HepG2 (cell line): ENCODE data around the gene TMEM225B. TPM values are rescaled to one million over a fixed set of nuclear protein-coding genes. Genes with fewer than 3 reads are reported as not detected.

Source experiments
- ATAC-seq: fragments of 200-7000 bp; cut with Tn5 transposase; 3 replicates; pipeline ENCODE4 v1.9.1; 2020; ENCODE audit warnings: mild to moderate bottlenecking, moderate library complexity
- BruUV-seq: library from RNA; stranded (reverse); fragments of 400-500 nt; replicated peaks from 2 replicates; lab custom pipeline; 2021; lab: Mats Ljungman, UMichigan
- CTCF ChIA-PET: fragments of 300-600 bp; formaldehyde crosslinking; extraction: SDS; loops from one replicate; lab custom pipeline; 2021; ENCODE audit warnings: low total read pairs, inconsistent platforms, low intra/inter-chr PET ratio; lab: Yijun Ruan, JAX
- POLR2A ChIA-PET: fragments of 350-600 bp; sonication (Branson Sonifier 250); formaldehyde crosslinking; loops from one replicate; lab custom pipeline; 2020; ENCODE audit warnings: antibody characterized with exemption, inconsistent platforms; lab: Yijun Ruan, JAX
- DNase-seq: peaks from one replicate; pipeline ENCODE4 v3.0.0-alpha.2; 2015; ENCODE audit warnings: low spot score
- FAIRE-seq: peaks from 3 replicates; lab custom pipeline; 2011; peaks lifted over from hg19 to GRCh38; lab: Jason Lieb, UNC
- H2AFZ ChIP-seq: one replicate; pipeline ENCODE4 v1.6.1; 2011; ENCODE audit warnings: low read length, inconsistent platforms
- H3K27ac ChIP-seq: fragments of 300-600 bp; 3 replicates; pipeline ENCODE4 v1.8.0; 2011; ENCODE audit warnings: mixed run types, mild to moderate bottlenecking, mixed read lengths, low read length, inconsistent platforms; ENCODE audit not compliant: insufficient read depth; ENCODE audit errors: extremely low read length
- H3K27me3 ChIP-seq, 2 experiments: fragments of 200-600 bp in 1 of 2; 2 replicates in 1 of 2; 3 replicates in 1 of 2; pipeline versions ENCODE4 v1.6.0 to v1.8.0; 2011; ENCODE audit warnings: low read length in 2 of 2, mild to moderate bottlenecking in 2 of 2, moderate library complexity in 2 of 2, inconsistent platforms in 1 of 2; ENCODE audit not compliant: insufficient read depth in 2 of 2, control insufficient read depth in 1 of 2
- H3K36me3 ChIP-seq, 2 experiments: fragments of 200-600 bp in 1 of 2; replicated peaks in 1 of 2; 2 replicates in 1 of 2; 3 replicates in 1 of 2; pipeline versions ENCODE4 v1.5.1 to v1.8.0; 2011; ENCODE audit warnings: low read length in 2 of 2, inconsistent platforms in 1 of 2; ENCODE audit not compliant: insufficient read depth in 2 of 2, control insufficient read depth in 1 of 2
- H3K4me1 ChIP-seq: 2 replicates; pipeline ENCODE4 v1.5.1; 2012; ENCODE audit warnings: low read length, inconsistent platforms; ENCODE audit not compliant: insufficient read depth
- H3K4me2 ChIP-seq: 2 replicates; pipeline ENCODE4 v1.6.0; 2011; ENCODE audit warnings: low read depth, low read length, inconsistent platforms
- H3K4me3 ChIP-seq, 3 experiments: fragments of 200-600 bp in 1 of 3; sonication (generic), shearing (Covaris generic) in 1 of 3; replicated peaks in 1 of 3; 2 replicates each; pipeline ENCODE4 v1.5.1; 2011 to 2016; ENCODE audit warnings: low read length in 3 of 3, inconsistent platforms in 2 of 3, low read depth in 2 of 3, mild to moderate bottlenecking in 2 of 3, control low read depth in 1 of 3, mixed read lengths in 1 of 3; ENCODE audit not compliant: insufficient read depth in 1 of 3
- H3K79me2 ChIP-seq: one replicate; pipeline ENCODE4 v1.6.1; 2011; ENCODE audit warnings: low read length, inconsistent platforms; ENCODE audit not compliant: insufficient read depth
- H3K9ac ChIP-seq: 2 replicates; pipeline ENCODE4 v1.6.0; 2011; ENCODE audit warnings: mild to moderate bottlenecking, low read depth, low read length, inconsistent platforms; ENCODE audit not compliant: insufficient read depth
- H3K9me3 ChIP-seq: 2 replicates; pipeline ENCODE4 v1.5.1; 2012; ENCODE audit warnings: mild to moderate bottlenecking, low read length
- H4K20me1 ChIP-seq: 2 replicates; pipeline ENCODE4 v1.6.0; 2011; ENCODE audit warnings: inconsistent platforms, mild to moderate bottlenecking, low read length, moderate library complexity; ENCODE audit not compliant: insufficient read depth
- FOXK1 ChIP-seq: sonication (generic); formaldehyde crosslinking; IDR thresholded peaks from 2 replicates; pipeline ENCODE4 v1.4.0; 2020; ENCODE audit warnings: low read depth, missing genetic modification reagents, borderline replicate concordance
- JUNB ChIP-seq: sonication (generic); formaldehyde crosslinking; IDR thresholded peaks from 2 replicates; pipeline ENCODE4 v1.8.0; 2022; ENCODE audit warnings: missing genetic modification reagents, mild to moderate bottlenecking, borderline replicate concordance
- KDM4B ChIP-seq: sonication (generic); formaldehyde crosslinking; IDR thresholded peaks from 2 replicates; pipeline ENCODE4 v1.4.0; 2020; ENCODE audit warnings: missing genetic modification reagents
- LRRFIP1 ChIP-seq: sonication (generic); formaldehyde crosslinking; conservative IDR thresholded peaks from 2 replicates; pipeline ENCODE4 v1.4.0; 2020; ENCODE audit warnings: missing genetic modification reagents
- MYC ChIP-seq: sonication (generic); formaldehyde crosslinking; IDR thresholded peaks from 2 replicates; pipeline ENCODE4 v1.9.0; 2021; ENCODE audit warnings: missing genetic modification reagents, borderline replicate concordance
- PLRG1 ChIP-seq: fragments of 450-650 bp; conservative IDR thresholded peaks from 2 replicates; pipeline ENCODE4 v1.6.1; 2016
- SETDB1 ChIP-seq: sonication (generic); formaldehyde crosslinking; IDR thresholded peaks from 2 replicates; pipeline ENCODE4 v1.5.1; 2020; ENCODE audit warnings: missing genetic modification reagents, mild to moderate bottlenecking, borderline replicate concordance
- ZBTB4 ChIP-seq: sonication (generic); formaldehyde crosslinking; IDR thresholded peaks from 2 replicates; pipeline ENCODE4 v1.4.0; 2020; ENCODE audit warnings: missing genetic modification reagents, mild to moderate bottlenecking, borderline replicate concordance
- ZFP36L2 ChIP-seq: sonication (generic); formaldehyde crosslinking; IDR thresholded peaks from 2 replicates; pipeline ENCODE4 v1.4.0; 2020; ENCODE audit warnings: missing genetic modification reagents
- ZNF230 ChIP-seq: sonication (generic); formaldehyde crosslinking; IDR thresholded peaks from 2 replicates; pipeline ENCODE4 v1.4.0; 2020; ENCODE audit warnings: mild to moderate bottlenecking, missing genetic modification reagents
- ZNF414 ChIP-seq: sonication (generic); formaldehyde crosslinking; IDR thresholded peaks from 2 replicates; pipeline ENCODE4 v1.5.0; 2020; ENCODE audit warnings: missing genetic modification reagents
- ZNF501 ChIP-seq: sonication (generic); formaldehyde crosslinking; IDR thresholded peaks from 2 replicates; pipeline ENCODE4 v1.5.1; 2020; ENCODE audit warnings: mild to moderate bottlenecking, moderate library complexity, missing genetic modification reagents
- ZNF543 ChIP-seq: sonication (generic); formaldehyde crosslinking; IDR thresholded peaks from 2 replicates; pipeline ENCODE4 v1.4.0; 2020; ENCODE audit warnings: mild to moderate bottlenecking, missing genetic modification reagents
- ZSCAN9 ChIP-seq: IDR thresholded peaks from 2 replicates; pipeline ENCODE4 v1.6.1; 2016; ENCODE audit warnings: borderline replicate concordance
- WGBS: methylation state at CpG from one replicate; pipeline ENCODE4 v1.1.6; 2017; ENCODE audit warnings: low lambda C conversion rate; 5-methylcytosine and 5-hydroxymethylcytosine counted together
- in situ Hi-C: cut with HindIII; loops from 2 replicates; pipeline ENCODE4 v1.10.0; 2017; ENCODE audit warnings: low pct_unique_long_range_greater_than_20kb; ENCODE audit not compliant: extremely low pct_ligation_motif_present
- intact Hi-C: fragments of 100-400 bp; cut with micrococcal nuclease; formaldehyde crosslinking; loops from one replicate; pipeline ENCODE4 v1.10.0; 2022; ENCODE audit not compliant: unreplicated experiment
- polyA plus RNA-seq, 8 experiments: library from polyadenylated mRNA; depleted of rRNA in 3 of 8; stranded (reverse) in 7 of 8; unstranded in 1 of 8; fragments of >200 nt; fragmentation: Illumina TruSeq in 4 of 8; extraction: Trizol in 4 of 8; gene quantifications; 2 replicates each; pipeline versions ENCODE4 v1.2.1 to v1.2.3, GENCODE V29; 2011 to 2016; ENCODE audit warnings: low read depth in 4 of 8, missing spikeins in 1 of 8, mixed read lengths in 1 of 8; ENCODE audit not compliant: insufficient read depth in 1 of 8
- total RNA-seq, 5 experiments: library from RNA; depleted of rRNA; stranded (reverse); fragments of >200 nt; fragmentation: Illumina TruSeq; extraction: Trizol; gene quantifications; 2 replicates each; pipeline ENCODE4 v1.2.3, GENCODE V29; 2016; ENCODE audit warnings: low read depth in 1 of 5

Gene TMEM225B
- total and polyA plus RNA-seq, 2 of the 13 experiments (the other 11 are each of a cell fraction or from before 2014, with no cell fraction given): 0.78 to 0.95 TPM

GRCh38 chr7:99619571-99620130 lies 21.6 kb downstream of the TMEM225B start (continued):
- no peak for TF ChIP-seq SETDB1 (CRISPR knock-in tag)
- TF ChIP-seq KDM4B (CRISPR knock-in tag): no peak
- TF ChIP-seq ZNF230 (CRISPR knock-in tag): no peak
- no peak for TF ChIP-seq ZSCAN9 (CRISPR knock-in tag)
- TF ChIP-seq JUNB (CRISPR knock-in tag): no peak
- TF ChIP-seq ZNF501 (CRISPR knock-in tag): no peak
- no peak for TF ChIP-seq ZNF543
- TF ChIP-seq ZFP36L2: no peak

GRCh38 chr7:99621271-99621670 lies 23.2 kb downstream of the TMEM225B start:
- no TSS peak for BruUV-seq
- Histone ChIP-seq H3K79me2 (peaks cover 27% of the 10 kb centered on the region), H3K9ac (no peak overlapping the region), H2AFZ (no peak overlapping the region), H3K36me3 (peaks cover 44 to 77% of the 10 kb centered on the region in 2 experiments), H3K4me2 (no peak overlapping the region), H3K9me3 (no peaks in the 10 kb centered on the region), H4K20me1 (no peaks in the 10 kb centered on the region)
- CTCF ChIA-PET: no interaction called here
- POLR2A ChIA-PET: interaction anchor here (1.5 kb wide), 1 partner anchor 10 kb away, joined by 5 read pairs; no protein-coding TSS in a partner anchor
- in situ Hi-C loops: no loop called here
- TF ChIP-seq ZNF414 (CRISPR knock-in tag) (no peak), ZBTB4 (CRISPR knock-in tag) (no peak), FOXK1 (CRISPR knock-in tag) (no peak), MYC (CRISPR knock-in tag) (no peak), LRRFIP1 (CRISPR knock-in tag) (no peak), PLRG1 (no peak)
- TF ChIP-seq, all 625 proteins: peak for 0
- Histone ChIP-seq H3K4me1 (peaks cover 17% of the 10 kb centered on the region), H3K27ac (no peak overlapping the region), H3K4me3 (no peak overlapping the region), H3K27me3 (no peaks in the 10 kb centered on the region; a peak in 1 of 5 replicates)
- ATAC-seq (no peak), FAIRE-seq (no peak), DNase-seq (no peak)
- intact Hi-C loops: no loop called here
- whole genome bisulfite sequencing: 90% methylated on average over 4 of the region's 5 CpGs
